ENCODE data around the gene ROPN1L. TPM values are rescaled to one million over a fixed set of nuclear protein-coding genes. Genes with fewer than 3 reads are reported as not detected.

Gene ROPN1L
- total and polyA plus RNA-seq, 12 donors = 0.15 to 3.9 (median 0.42) TPM; not detected in 3

GRCh38 chr5:10468256-10468655 is 26.6 kb downstream of the ROPN1L start:
- H3K4me3 ChIP-seq = no peak overlapping the region
- TF ChIP-seq POLR2A (IDR thresholded peaks at IDR 0.05) = no peak
- TF ChIP-seq CTCF (IDR thresholded peaks at IDR 0.05) = no peak
- DNase-seq = no peak
- WGBS, 4 donors = 45 to 71% (median 65%) methylated on average over 2 of the region's 2 CpGs
- intact Hi-C loops (cut with DNase I) = no loop called here
- no peaks in the 10 kb centered on the region for H3K36me3 ChIP-seq (replicated peaks in 1 of 2)
- H3K4me1 ChIP-seq (replicated peaks in 1 of 2) = no peaks in the 10 kb centered on the region
- no peak overlapping the region for H3K27ac ChIP-seq
- no peaks in the 10 kb centered on the region for H3K9me3 ChIP-seq (replicated peaks in 1 of 3)
- H3K27me3 ChIP-seq = peaks cover 11% of the 10 kb centered on the region

- DNase-seq = no peak
These were observed 27.8 kb downstream of the ROPN1L start for GRCh38 chr5:10469253-10470050.

GRCh38 chr5:10470669-10471068 is 29.0 kb downstream of the ROPN1L start:
- TF ChIP-seq POLR2A (IDR thresholded peaks at IDR 0.05) = no peak
- no peak for TF ChIP-seq CTCF (IDR thresholded peaks at IDR 0.05)
- Histone ChIP-seq H3K4me1 (replicated peaks in 1 of 2) (no peaks in the 10 kb centered on the region), H3K9me3 (replicated peaks in 1 of 3) (no peaks in the 10 kb centered on the region), H3K27me3 (peaks cover 11% of the 10 kb centered on the region), H3K36me3 (replicated peaks in 1 of 2) (no peaks in the 10 kb centered on the region), H3K4me3 (no peak overlapping the region), H3K27ac (no peak overlapping the region)
- intact Hi-C loops (cut with DNase I) = no loop called here
- 67 to 89% (median 81%) methylated on average over 5 to 10 of the region's 10 CpGs for WGBS, 4 donors
- DNase-seq = no peak

More at GRCh38 chr5:10469253-10470050, 27.8 kb downstream of the ROPN1L start:
- Histone ChIP-seq H3K9me3 (replicated peaks in 1 of 3) (no peaks in the 10 kb centered on the region), H3K4me3 (no peak overlapping the region), H3K27me3 (peaks cover 11% of the 10 kb centered on the region), H3K27ac (no peak overlapping the region), H3K4me1 (replicated peaks in 1 of 2) (no peaks in the 10 kb centered on the region), H3K36me3 (replicated peaks in 1 of 2) (no peaks in the 10 kb centered on the region)
- 67 to 77% (median 73%) methylated on average over 8 of the region's 8 CpGs for WGBS, 4 donors
- no peak for TF ChIP-seq POLR2A (IDR thresholded peaks at IDR 0.05)
- no peak for TF ChIP-seq CTCF (IDR thresholded peaks at IDR 0.05)
- intact Hi-C loops (cut with DNase I) = no loop called here

- Histone ChIP-seq H3K36me3 (replicated peaks in 1 of 2) (no peaks in the 10 kb centered on the region), H3K4me3 (no peak overlapping the region), H3K27ac (no peak overlapping the region), H3K27me3 (peaks cover 3% of the 10 kb centered on the region), H3K9me3 (replicated peaks in 1 of 3) (no peaks in the 10 kb centered on the region), H3K4me1 (replicated peaks in 1 of 2) (no peaks in the 10 kb centered on the region)
- TF ChIP-seq POLR2A (IDR thresholded peaks at IDR 0.05) = no peak
- no peak for DNase-seq
- WGBS, 4 donors = 77 to 87% (median 85%) methylated on average over 6 of the region's 6 CpGs
- intact Hi-C loops (cut with DNase I) = no loop called here
These were observed 30.0 kb downstream of the ROPN1L start for GRCh38 chr5:10471677-10472076.
